Stimulated activated CD8-positive, alpha-beta memory T cell treated with anti-CD3 and anti-CD28 coated beads, Interleukin-4, amount 100 ng/mL, for 1 hour (primary cell): Measurements from ENCODE around the gene FOXD2.

Experiments used
- DNase-seq, 2 donors: peaks; one replicate each; pipeline ENCODE4 v3.0.0-alpha.2; 2020; ENCODE audit warnings: low read depth in 2 of 2, low spot score in 1 of 2

The FOXD2 gene

GRCh38 chr1:47437447-47438164 lies at the start of gene FOXD2:
Gene FOXD2 (plus strand): TSS chr1:47438044. CDS start chr1:47438136, 92 bp downstream.
- DNase-seq, result peak; percentile 85 to 88

DNA sequence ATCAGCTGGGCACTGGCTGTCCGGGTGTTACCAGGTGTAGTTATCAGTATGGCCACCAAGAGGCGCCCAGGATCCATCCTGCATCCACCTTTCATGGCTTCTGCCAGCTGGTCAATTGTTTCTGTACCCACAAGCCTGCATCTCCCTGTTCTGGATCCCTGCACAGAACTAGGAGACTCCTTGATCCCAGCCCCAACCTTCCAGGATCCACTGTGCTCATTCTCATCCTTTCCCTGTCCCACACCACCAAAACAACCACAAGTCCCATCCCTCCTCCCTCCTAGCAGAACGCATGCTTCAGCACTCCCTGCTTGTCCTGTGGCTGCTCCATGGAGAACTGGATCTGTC lies 49.0 kb upstream of the FOXD2 start:
- DNase-seq, result no peak

GRCh38 chr1:47389731-47390130 lies 48.1 kb upstream of the FOXD2 start:
- DNase-seq, result no peak

GRCh38 chr1:47390843-47391242 lies 47.0 kb upstream of the FOXD2 start:
- DNase-seq, result no peak

- no peak for DNase-seq
These were observed 44.7 kb upstream of the FOXD2 start for GRCh38 chr1:47393141-47393540.

GRCh38 chr1:47395433-47395832 lies 42.4 kb upstream of the FOXD2 start:
- no peak for DNase-seq

- DNase-seq, result no peak
These were observed 41.1 kb upstream of the FOXD2 start for GRCh38 chr1:47396671-47397196.

GRCh38 chr1:47399138-47399845 lies 38.6 kb upstream of the FOXD2 start:
- DNase-seq, result no peak

- DNase-seq, result no peak
These were observed 38.0 kb upstream of the FOXD2 start for GRCh38 chr1:47399846-47400155.

- no peak for DNase-seq
These were observed 36.1 kb upstream of the FOXD2 start for GRCh38 chr1:47401761-47402160.

DNA sequence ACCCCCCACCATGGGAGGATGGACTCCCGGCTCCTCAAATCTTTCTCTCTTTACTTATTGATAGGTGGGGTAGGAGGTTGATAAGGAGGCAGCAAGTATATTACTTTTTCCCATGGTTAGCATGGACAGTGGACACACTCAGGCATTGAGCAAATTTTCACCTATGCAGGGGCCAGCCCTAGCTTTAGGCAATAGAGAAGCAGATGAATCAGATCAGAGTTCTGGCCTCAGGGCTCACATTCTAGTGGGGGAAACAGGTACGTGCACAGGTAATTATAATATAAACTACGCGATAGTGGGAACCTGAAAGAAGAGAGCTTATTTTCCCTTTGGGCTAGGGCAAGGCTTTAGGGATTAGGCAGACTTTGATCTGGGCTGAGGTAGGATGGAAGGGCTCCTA lies 35.3 kb upstream of the FOXD2 start:
- no peak for DNase-seq

DNA sequence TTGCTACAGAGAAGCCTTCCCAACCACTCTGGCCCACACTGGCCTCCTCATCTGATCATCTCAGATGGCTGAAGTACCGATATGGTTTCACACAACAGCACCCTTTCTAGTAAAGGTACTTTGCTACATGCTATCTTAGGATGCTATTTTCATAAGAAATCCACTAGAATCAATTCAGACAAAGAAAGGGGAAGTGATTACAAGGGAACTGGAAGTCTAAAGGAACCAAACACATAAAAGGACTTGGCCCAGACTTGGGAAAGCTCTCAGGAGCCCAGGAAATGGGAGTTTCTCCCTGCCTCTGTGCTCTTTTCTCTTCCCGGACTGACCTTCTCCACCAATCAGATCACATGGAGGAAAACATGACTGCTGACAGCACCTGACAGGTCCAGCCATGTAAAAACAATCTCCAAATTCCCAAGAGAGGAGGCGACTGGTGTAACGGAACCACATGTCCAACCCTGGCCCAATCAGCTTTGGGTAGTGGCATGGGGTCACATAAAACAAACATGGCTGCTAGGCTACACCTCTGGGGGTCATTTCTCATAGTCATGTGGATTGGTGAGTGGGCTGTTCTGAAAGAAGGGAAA lies 34.4 kb upstream of the FOXD2 start:
- no peak for DNase-seq

- no peak for DNase-seq
These were observed 32.1 kb upstream of the FOXD2 start for GRCh38 chr1:47405697-47406096.

DNA sequence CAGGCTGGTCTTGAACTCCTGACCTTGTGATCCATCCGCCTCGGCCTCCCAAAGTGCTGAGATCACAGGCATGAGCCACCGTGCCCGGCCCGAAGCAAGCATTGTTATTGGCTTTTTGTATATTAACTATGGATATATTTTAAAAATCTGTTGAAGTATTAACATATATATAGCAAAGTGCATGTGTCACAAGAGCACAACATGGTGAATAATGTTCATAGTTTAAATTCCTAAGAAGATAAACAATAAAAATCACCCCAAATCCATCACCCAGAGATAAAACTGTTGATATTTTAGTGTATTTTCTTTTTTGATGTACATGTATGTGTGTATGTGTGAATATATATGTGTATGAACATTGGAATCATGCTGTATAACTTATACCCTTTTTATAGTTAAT lies 30.9 kb upstream of the FOXD2 start:
- DNase-seq, result no peak

- DNase-seq, result no peak
These were observed 30.4 kb upstream of the FOXD2 start for GRCh38 chr1:47407481-47407880.

DNA sequence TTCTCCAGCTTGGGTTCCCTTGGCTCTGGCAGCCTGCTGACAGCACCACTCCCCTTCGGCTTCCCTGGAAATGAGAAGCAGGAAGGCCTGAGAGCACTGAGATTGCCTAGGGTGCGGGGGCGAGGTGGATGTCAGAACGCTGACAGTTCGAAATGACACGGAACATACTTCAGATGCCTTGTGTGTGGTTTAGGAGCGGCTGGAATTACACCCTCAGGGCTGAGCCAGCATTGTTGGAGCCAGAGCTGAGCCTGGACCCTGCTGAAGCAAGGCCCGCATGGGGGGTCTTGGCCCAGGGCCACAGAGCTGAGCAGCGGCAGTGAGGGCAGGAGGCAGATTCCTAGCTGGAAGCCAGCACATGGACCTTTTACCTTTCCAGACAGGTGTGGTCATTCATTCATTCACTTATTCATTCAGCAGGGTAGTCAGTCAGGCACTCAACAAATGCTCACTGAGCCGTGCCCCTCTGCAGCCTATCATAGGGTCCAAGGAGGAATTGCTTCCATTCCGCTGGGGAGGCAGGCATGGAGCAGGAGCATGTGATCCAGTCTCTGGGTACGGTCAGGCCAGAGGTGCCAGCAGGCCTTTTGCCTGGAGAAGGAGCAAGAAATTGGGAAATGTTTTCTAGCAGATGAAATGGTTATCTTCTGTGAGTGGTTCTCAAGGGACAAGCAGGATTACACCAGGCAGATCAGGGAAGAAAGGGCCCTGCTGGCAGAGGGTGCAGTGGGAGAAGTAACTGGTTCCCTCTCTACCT lies 28.4 kb upstream of the FOXD2 start:
- DNase-seq, result no peak

DNA sequence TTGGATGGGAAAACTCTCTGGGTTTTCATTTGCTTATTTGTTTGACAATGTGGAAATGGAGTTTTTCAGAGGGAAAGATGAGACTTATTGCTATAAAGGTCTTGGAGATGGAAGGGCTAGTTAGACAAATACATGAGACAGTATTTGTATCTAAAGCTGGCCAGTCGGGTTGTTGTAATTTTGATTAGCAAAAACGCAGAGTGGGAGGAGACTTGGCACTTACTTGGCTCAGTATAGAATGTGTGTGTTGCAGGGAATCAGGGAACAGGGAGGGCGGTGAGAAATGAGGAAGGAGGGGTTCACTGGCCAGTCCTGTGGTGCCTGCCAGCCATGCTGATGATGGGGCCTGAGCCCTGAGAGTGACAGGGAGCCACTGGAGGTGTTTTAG lies 27.8 kb upstream of the FOXD2 start:
- DNase-seq, result no peak

- no peak for DNase-seq
These were observed 26.4 kb upstream of the FOXD2 start for GRCh38 chr1:47411436-47411835.

GRCh38 chr1:47412437-47412836 lies 25.4 kb upstream of the FOXD2 start:
- no peak for DNase-seq

DNA sequence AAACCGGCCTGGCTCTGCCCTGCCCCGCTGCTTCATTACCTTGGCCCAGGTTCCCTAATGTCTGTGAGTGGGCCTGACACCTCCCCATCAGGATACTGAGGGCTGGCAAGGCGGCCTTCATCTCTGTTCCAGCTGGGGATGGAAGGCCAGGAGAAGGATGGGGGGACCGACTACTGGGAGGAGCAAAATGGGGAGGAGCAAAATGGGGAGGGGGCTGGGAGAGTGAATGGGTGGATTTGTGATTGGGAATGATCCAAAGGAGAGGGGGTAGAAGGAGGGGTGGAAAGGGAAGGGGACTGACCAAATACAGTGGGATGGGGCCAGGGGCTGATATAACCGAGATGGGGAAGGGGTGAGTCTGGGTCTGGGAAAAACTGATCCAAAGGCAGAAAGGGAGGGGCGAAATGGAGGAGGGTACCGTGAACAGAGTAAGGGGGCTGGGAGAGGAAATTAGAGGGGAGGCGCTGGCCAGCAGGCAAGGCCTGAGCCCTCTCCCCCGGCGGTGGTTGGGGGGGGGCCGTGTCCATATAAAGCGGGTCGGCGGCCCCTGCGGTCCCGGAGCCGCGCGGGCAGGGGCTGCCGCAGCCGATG lies 22.0 kb upstream of the FOXD2 start, which contains the start of gene FOXE3:
FOXE3 (plus strand) TSS at position 558 of the 591 bp plus-strand sequence; CDS start at position 589, 31 bp downstream.
- no peak for DNase-seq
